Sigmoid colon (tissue), 3 donors: ENCODE data around the gene SRC.

Experiments
- POLR2A ChIP-seq, 2 donors: fragments of 450-650 bp; IDR thresholded peaks; one replicate each; pipeline ENCODE4 v1.6.1; 2016; ENCODE audit warnings: antibody characterized with exemption in 2 of 2, mild to moderate bottlenecking in 2 of 2, moderate library complexity in 2 of 2
- TF ChIP-seq, protein P1 (sequence below), 4 experiments: fragments of 450-650 bp in 3 of 4; fragments of 200-600 bp in 1 of 4; IDR thresholded peaks; one replicate each; pipeline ENCODE4 v1.5.1; 2016 to 2019; ENCODE audit warnings: antibody characterized with exemption in 4 of 4, mild to moderate bottlenecking in 3 of 4, moderate library complexity in 2 of 4

DNA sequence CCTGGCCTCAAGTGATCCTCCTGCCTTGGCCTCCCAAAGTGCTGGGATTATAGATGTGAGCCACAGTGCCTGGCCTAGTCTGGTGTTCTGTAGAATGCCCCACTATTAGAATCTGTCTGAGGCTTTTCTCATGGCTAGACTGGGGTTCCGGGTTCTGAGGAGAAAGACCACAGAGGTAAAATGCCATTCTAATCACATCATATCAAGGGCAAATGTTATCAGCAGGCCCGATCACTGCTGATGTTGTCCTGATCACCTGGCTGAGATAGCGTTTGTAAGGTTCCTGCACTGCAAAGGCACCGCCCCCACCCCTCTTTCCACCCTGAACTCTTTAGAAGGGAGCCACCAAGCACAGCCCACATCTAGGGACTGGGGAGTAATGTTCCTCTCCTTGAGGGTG is 6.7 kb upstream of the SRC start:
- TF ChIP-seq, protein P1, sequence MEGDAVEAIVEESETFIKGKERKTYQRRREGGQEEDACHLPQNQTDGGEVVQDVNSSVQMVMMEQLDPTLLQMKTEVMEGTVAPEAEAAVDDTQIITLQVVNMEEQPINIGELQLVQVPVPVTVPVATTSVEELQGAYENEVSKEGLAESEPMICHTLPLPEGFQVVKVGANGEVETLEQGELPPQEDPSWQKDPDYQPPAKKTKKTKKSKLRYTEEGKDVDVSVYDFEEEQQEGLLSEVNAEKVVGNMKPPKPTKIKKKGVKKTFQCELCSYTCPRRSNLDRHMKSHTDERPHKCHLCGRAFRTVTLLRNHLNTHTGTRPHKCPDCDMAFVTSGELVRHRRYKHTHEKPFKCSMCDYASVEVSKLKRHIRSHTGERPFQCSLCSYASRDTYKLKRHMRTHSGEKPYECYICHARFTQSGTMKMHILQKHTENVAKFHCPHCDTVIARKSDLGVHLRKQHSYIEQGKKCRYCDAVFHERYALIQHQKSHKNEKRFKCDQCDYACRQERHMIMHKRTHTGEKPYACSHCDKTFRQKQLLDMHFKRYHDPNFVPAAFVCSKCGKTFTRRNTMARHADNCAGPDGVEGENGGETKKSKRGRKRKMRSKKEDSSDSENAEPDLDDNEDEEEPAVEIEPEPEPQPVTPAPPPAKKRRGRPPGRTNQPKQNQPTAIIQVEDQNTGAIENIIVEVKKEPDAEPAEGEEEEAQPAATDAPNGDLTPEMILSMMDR (IDR thresholded peaks at IDR 0.05): no peak
- no peak for TF ChIP-seq POLR2A (IDR thresholded peaks at IDR 0.05)
